ENCODE measurements around the gene DRG2.

Gene DRG2

DNA sequence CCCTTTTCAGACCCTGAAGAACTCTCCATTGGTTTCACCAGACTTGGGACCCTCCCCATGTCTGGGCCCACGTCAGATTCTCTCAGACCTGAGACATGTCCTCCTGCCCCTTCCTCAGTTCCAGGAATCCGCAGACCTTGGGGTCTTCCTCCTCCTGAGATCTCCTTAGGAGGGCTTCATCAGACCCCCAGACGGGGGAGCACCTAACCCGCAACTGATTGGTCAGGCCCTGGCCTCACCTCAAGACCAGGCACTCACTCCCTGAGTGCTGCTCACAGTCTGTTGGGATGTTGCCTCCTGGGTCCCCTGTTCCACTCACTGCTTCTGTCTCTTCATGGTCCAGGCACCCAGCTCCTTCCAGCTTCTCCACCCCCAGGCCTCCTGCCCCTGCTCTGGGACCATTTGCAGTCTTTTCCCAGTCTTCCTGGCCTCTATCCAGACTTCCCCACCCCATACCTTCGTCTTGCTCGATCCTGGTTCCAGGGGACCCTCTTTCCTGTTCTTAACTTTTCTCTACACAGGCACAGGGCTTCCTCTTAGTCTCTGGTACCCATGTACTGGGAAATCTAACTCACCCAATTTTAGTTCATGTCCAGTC, 47.4 kb upstream of the DRG2 start:
- TF ChIP-seq CREB1 (IDR thresholded peaks at IDR 0.05; ENCODE audit: low read depth) (no peak), NFIC (IDR thresholded peaks at IDR 0.05) (no peak), YY1 (IDR thresholded peaks at IDR 0.05; ENCODE audit: low read depth) (no peak), CEBPB (IDR thresholded peaks at IDR 0.05) (no peak), EGR1 (IDR thresholded peaks at IDR 0.05) (no peak), RAD21 (IDR thresholded peaks at IDR 0.05; ENCODE audit: low read depth) (no peak), TCF12 (IDR thresholded peaks at IDR 0.05; ENCODE audit: low read depth) (no peak), ZBTB7A (IDR thresholded peaks at IDR 0.05; ENCODE audit: low read depth) (no peak; the same call in 1 of the 2 replicates)
- TF ChIP-seq, protein P1, sequence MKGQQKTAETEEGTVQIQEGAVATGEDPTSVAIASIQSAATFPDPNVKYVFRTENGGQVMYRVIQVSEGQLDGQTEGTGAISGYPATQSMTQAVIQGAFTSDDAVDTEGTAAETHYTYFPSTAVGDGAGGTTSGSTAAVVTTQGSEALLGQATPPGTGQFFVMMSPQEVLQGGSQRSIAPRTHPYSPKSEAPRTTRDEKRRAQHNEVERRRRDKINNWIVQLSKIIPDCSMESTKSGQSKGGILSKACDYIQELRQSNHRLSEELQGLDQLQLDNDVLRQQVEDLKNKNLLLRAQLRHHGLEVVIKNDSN (IDR thresholded peaks at IDR 0.05) = no peak

DNA sequence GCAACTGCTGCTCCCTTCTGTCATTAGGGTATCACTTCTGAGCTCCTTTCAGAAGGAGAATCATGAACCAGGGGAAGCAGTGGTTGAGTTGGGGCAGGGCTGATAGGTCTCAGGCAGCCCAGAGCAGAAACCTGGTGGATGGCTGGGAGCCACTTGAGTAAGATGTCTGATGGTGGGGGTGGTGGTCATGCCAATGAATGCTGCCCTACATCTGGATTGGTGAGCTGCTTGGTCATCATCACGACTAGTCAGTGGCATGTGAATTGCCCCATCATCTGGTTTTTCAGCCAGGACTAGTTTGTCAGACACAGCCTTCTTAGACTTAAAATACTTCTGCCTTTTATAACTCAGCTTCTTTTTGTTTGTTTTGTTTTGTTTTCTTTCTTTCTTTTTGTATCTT, 46.0 kb upstream of the DRG2 start:
- TF ChIP-seq, protein P1 (IDR thresholded peaks at IDR 0.05) = no peak
- TF ChIP-seq, protein P2, sequence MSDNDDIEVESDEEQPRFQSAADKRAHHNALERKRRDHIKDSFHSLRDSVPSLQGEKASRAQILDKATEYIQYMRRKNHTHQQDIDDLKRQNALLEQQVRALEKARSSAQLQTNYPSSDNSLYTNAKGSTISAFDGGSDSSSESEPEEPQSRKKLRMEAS (IDR thresholded peaks at IDR 0.05) = no peak
- no peak for TF ChIP-seq FOXM1 (IDR thresholded peaks at IDR 0.05; ENCODE audit: borderline replicate concordance, low read depth)

DNA sequence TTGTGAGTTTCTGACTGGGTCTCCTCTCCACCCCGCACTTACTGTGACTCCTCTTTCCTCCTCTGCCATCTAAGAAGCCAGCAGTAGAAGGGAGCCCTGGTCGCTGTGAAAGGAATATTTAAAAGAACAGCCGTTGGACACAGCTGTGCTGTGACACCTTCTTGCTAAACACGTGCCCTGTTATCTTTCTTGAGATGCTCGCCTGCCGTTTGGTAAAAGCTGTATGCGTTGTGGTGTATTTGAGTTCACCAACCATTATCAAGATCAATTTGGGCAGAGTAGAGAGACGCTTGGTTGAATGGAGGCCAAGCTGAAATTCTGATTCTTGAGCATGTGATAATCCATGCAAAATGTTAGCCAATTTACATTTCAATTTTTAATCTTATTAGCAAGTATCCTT, 44.8 kb upstream of the DRG2 start:
- TF ChIP-seq TCF12 (IDR thresholded peaks at IDR 0.05; ENCODE audit: low read depth) (no peak), EGR1 (IDR thresholded peaks at IDR 0.05) (no peak), CEBPB (IDR thresholded peaks at IDR 0.05) (no peak), ZBTB7A (IDR thresholded peaks at IDR 0.05; ENCODE audit: low read depth) (no peak), CREB1 (IDR thresholded peaks at IDR 0.05; ENCODE audit: low read depth) (no peak), NFIC (IDR thresholded peaks at IDR 0.05) (no peak), YY1 (IDR thresholded peaks at IDR 0.05; ENCODE audit: low read depth) (no peak), EP300 (IDR thresholded peaks at IDR 0.05; ENCODE audit: borderline replicate concordance) (no peak), TAF1 (IDR thresholded peaks at IDR 0.05; ENCODE audit: low read depth) (no peak), RAD21 (IDR thresholded peaks at IDR 0.05; ENCODE audit: low read depth) (no peak), TEAD4 (IDR thresholded peaks at IDR 0.05) (no peak), FOXM1 (IDR thresholded peaks at IDR 0.05; ENCODE audit: borderline replicate concordance, low read depth) (no peak)
- TF ChIP-seq, protein P2 (IDR thresholded peaks at IDR 0.05) = no peak
- TF ChIP-seq, protein P1 (IDR thresholded peaks at IDR 0.05) = no peak
- TF ChIP-seq, protein P3, sequence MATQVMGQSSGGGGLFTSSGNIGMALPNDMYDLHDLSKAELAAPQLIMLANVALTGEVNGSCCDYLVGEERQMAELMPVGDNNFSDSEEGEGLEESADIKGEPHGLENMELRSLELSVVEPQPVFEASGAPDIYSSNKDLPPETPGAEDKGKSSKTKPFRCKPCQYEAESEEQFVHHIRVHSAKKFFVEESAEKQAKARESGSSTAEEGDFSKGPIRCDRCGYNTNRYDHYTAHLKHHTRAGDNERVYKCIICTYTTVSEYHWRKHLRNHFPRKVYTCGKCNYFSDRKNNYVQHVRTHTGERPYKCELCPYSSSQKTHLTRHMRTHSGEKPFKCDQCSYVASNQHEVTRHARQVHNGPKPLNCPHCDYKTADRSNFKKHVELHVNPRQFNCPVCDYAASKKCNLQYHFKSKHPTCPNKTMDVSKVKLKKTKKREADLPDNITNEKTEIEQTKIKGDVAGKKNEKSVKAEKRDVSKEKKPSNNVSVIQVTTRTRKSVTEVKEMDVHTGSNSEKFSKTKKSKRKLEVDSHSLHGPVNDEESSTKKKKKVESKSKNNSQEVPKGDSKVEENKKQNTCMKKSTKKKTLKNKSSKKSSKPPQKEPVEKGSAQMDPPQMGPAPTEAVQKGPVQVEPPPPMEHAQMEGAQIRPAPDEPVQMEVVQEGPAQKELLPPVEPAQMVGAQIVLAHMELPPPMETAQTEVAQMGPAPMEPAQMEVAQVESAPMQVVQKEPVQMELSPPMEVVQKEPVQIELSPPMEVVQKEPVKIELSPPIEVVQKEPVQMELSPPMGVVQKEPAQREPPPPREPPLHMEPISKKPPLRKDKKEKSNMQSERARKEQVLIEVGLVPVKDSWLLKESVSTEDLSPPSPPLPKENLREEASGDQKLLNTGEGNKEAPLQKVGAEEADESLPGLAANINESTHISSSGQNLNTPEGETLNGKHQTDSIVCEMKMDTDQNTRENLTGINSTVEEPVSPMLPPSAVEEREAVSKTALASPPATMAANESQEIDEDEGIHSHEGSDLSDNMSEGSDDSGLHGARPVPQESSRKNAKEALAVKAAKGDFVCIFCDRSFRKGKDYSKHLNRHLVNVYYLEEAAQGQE (IDR thresholded peaks at IDR 0.05; ENCODE audit: low read depth) = no peak

DNA sequence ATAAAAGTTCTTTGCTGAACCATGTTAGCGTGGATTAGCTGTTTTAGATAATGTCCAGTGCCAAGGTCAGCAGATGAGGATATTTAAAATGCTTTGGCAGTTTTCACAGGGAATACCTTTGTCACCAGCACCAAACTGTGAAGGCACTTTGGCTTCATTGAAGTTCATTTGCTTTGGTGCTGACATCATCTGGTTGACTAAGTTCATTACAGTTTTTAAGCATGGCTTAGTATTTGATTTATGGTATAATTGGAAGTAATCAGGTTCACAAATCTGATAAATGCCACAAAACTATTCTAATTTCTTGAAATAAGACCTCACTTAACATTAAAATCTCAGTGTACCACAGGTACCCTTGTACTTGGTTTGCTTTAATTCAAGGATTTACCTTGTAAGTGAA, 44.3 kb upstream of the DRG2 start:
- TF ChIP-seq FOXM1 (IDR thresholded peaks at IDR 0.05; ENCODE audit: borderline replicate concordance, low read depth) (no peak), RAD21 (IDR thresholded peaks at IDR 0.05; ENCODE audit: low read depth) (peak; percentile 45; the same call in 1 of the 2 replicates), TCF12 (IDR thresholded peaks at IDR 0.05; ENCODE audit: low read depth) (no peak), NFIC (IDR thresholded peaks at IDR 0.05) (no peak), EGR1 (IDR thresholded peaks at IDR 0.05) (no peak), CREB1 (IDR thresholded peaks at IDR 0.05; ENCODE audit: low read depth) (no peak)
- TF ChIP-seq, protein P2 (IDR thresholded peaks at IDR 0.05) = no peak

DNA sequence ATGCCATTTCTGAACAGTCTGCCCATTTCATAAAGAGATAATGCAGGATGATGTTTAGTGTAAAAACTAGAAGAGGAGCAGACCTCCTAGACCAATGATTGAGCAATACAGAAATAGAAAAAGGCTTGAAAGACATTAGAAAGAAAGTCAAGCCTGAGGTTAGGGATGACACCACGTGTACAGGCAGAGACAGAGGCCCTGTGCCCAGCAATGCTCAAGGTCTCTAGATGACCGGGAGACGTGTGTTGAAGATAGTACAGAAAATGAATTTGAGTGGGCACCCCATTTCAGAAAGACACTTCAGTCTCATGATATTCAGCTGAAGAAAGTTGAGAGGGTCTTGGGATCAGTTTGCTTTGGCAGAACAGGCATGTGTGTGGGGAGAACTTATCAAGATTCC, 43.1 kb upstream of the DRG2 start:
- TF ChIP-seq TAF1 (IDR thresholded peaks at IDR 0.05; ENCODE audit: low read depth) = no peak
- TF ChIP-seq, protein P2 (IDR thresholded peaks at IDR 0.05) = no peak
- TF ChIP-seq TEAD4 (IDR thresholded peaks at IDR 0.05) = no peak
- TF ChIP-seq CREB1 (IDR thresholded peaks at IDR 0.05; ENCODE audit: low read depth) = no peak
- no peak for TF ChIP-seq EGR1 (IDR thresholded peaks at IDR 0.05)
- no peak for TF ChIP-seq CEBPB (IDR thresholded peaks at IDR 0.05)

DNA sequence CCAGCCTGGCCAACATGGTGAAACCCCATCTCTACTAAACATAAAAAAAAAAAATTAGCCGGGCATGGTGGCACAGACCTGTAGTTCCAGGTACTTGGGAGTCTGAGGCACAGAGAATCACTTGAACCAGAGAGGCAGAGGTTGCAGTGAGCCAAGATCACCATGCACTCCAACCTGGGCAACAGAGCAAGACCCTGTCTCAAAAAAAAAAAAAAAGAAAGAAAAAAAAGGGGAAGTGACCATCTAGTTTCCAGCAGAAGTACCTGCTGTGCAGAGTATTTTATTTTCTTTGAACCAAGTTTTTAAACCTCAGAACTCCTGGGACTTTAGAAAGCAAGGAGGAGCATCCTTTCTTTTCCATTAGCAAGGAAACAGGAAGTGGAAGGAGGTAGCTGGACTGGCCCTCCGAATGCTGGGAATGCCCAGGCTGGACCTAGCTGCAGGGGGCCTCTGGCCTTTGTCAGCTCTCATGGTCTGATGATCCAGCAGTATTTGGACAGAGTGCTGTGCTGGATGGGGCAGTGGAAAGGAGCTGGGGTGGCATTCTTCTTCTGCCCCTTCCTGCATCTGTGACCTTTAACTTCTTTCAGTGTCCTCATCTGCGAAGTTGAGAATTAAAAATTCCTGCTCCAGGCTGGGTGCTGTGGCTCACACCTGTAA, 41.9 kb upstream of the DRG2 start:
- TF ChIP-seq YY1 (IDR thresholded peaks at IDR 0.05; ENCODE audit: low read depth) (no peak), RAD21 (IDR thresholded peaks at IDR 0.05; ENCODE audit: low read depth) (no peak), EP300 (IDR thresholded peaks at IDR 0.05; ENCODE audit: borderline replicate concordance) (no peak), NFIC (IDR thresholded peaks at IDR 0.05) (no peak), TAF1 (IDR thresholded peaks at IDR 0.05; ENCODE audit: low read depth) (no peak), CREB1 (IDR thresholded peaks at IDR 0.05; ENCODE audit: low read depth) (no peak), TEAD4 (IDR thresholded peaks at IDR 0.05) (no peak), ZBTB7A (IDR thresholded peaks at IDR 0.05; ENCODE audit: low read depth) (no peak)
- TF ChIP-seq, protein P1 (IDR thresholded peaks at IDR 0.05) = no peak
- TF ChIP-seq, protein P2 (IDR thresholded peaks at IDR 0.05) = no peak
